GM21390 (cell line): ENCODE data around the gene ITSN1.
"Not testable (repeated sequence)": the region's sequence is repeated elsewhere in the genome, so short reads cannot be mapped to it uniquely, and the experiment has no call there.

ENCODE experiments used
- ATAC-seq: cut with Tn5 transposase; IDR thresholded peaks from one replicate; pipeline ENCODE4 v1.9.1; 2021; ENCODE audit not compliant: unreplicated experiment

The ITSN1 gene

GRCh38 chr21:33856893-33857527 is 214.7 kb downstream of the ITSN1 start:
- no peak for ATAC-seq

- ATAC-seq: no peak
Measured at GRCh38 chr21:33857846-33858666, 215.8 kb downstream of the ITSN1 start.

DNA sequence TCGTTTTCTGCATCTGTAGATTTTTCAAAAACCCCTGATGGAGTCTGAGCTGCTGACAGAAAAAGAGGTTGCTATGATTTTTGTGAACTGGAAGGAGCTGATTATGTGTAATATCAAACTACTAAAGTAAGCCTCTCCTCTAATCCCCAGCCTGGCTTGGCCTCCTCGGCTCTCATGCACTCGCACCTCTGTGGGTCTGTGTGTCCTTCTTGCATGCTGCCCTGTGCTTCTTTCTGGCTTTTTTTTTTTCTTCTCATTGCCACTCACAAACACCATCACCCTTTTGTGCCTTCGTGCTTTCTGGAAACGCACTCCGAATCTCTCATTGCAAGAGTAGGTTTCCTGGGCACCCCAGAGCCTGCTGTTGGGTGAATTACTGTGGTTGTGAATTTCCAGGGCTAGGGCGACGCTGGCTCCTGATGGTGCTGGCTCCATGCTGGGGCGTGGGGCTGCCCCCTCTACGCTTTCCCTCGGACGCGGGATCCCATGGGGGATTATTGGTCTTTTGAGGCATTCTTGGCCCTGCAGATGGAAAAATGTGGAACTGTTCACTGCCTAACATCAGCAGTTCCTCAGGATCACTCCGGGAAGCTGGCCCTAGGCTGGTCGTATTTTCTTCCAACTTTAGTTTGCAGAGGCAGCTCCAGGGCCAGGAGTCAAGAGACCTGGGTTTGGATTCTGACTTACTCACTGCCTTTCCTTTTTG is 216.5 kb downstream of the ITSN1 start:
- ATAC-seq: no peak

DNA sequence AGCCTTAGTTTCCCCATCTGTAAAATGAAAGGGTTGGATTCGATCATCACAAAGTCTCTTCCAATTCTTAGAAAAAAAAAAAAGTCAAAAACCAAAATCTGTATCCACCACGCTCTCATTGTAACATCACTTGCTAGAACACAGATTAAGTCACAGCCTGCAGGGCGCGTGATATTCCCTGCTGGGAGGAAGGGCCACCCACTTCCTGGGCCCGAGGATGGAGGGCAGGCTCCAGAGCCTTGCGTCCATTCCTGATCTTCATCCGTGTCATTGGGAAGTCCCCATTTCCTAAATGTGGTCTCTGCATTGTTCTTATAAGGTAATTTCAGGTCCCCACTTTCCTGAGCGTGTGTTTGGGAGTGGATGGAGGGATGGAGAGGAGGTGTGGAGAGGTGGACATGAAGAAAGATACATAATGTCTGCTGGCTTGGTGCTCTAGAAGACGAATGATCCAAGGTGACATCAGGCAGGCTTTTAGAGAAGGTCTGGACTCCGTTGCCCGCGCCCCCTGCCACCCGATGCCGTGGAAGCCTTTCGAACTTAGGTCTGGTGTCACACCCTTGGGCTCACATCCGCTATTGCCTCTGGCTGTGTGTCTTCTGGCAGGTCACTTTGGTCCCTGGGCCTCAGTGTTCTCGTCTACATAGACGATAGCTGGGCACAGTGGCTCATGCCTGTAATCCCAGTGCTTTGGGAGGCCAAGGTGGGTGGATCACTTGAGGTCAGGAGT is 217.2 kb downstream of the ITSN1 start:
- ATAC-seq: no peak

- ATAC-seq: no peak
Measured at GRCh38 chr21:33860332-33860879, 218.1 kb downstream of the ITSN1 start.

- no peak for ATAC-seq
Measured at GRCh38 chr21:33861125-33861524, 218.8 kb downstream of the ITSN1 start.

- not testable (repeated sequence) for ATAC-seq
Measured at GRCh38 chr21:33863191-33863590, 220.9 kb downstream of the ITSN1 start.

DNA sequence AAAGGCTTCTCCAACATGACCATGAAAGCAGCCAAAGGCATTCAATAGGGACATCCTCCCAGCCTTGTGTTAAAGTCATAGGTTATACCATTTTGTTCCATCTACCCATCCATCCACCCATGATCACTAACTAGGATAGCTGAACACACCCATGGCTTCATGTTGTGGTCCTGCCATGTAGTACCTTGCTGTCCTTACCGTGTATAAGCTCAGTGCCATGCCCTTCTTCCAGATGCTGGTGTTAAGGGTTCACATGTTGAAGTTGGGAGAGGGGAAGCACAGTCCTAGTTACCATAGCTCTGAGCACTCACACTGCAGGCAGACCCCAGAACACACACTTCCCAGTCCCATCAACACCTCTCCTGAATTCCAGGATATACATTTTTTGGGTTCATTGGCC is 221.8 kb downstream of the ITSN1 start:
- no peak for ATAC-seq

DNA sequence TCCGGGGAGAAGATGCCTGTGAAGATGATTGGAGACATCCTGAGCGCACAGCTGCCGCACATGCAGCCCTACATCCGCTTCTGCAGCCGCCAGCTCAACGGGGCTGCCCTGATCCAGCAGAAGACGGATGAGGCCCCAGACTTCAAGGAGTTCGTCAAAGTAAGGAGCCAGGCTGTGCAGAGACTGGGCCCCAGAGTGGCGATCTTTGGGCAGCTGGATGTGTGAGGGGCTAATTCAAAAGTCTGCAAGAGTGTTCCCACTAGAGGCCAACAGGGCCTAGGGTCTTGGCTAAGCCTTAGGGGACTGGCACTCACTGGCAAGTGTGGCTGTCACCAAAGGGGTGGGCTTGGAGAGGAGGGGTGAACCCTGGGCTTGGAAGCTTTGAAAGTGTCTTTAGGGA is 222.9 kb downstream of the ITSN1 start:
- ATAC-seq: no peak

DNA sequence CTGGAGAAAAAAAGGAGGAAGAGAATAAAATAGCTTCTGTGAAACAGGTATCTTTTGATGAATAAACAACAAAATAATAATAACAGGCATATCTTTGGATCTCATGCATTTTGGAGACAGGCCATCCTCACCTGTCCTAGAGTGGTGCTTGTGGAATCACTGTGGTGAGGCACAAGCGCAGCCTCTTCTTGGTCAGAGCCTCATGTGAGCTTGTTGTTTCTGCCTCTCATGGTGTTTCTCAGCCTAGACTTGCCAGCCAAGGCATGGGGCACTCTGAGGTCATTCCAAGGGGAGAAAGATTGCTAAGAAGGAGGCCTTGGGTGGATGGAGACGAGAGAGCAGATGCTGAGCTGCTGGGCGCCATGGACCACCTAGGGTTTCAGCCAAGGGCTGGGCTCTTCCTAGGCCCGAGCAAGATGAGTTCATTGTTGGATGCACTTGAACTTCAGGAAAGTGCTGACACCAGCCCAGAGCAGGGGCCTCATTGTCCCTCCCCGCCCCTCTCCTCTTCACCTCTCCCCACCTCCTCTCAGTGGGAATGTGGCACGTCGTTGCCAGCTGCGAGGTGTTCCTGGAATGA is 223.8 kb downstream of the ITSN1 start:
- ATAC-seq: no peak

GRCh38 chr21:33866826-33867225 is 224.5 kb downstream of the ITSN1 start:
- ATAC-seq: no peak

- ATAC-seq: not testable (repeated sequence)
Measured at GRCh38 chr21:33867868-33868267, 225.6 kb downstream of the ITSN1 start.

DNA sequence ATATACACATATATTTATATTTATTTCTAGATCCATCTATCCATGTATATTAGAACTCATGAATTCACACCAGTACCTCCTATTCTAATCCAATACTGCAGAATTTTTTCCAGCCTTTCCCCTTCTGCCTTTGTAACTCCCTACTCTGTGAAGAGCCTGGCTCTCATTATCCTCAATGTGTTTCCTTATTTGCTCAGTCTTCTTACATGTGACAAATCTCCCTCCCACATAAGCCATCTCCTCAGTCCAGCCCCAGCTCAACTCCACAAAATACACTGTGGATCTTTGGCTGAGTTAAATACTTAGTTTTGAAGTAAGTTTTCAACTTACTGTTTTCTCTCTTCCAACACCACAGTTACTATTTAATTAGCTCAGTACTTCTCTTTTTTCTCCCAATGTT is 227.6 kb downstream of the ITSN1 start:
- no peak for ATAC-seq

DNA sequence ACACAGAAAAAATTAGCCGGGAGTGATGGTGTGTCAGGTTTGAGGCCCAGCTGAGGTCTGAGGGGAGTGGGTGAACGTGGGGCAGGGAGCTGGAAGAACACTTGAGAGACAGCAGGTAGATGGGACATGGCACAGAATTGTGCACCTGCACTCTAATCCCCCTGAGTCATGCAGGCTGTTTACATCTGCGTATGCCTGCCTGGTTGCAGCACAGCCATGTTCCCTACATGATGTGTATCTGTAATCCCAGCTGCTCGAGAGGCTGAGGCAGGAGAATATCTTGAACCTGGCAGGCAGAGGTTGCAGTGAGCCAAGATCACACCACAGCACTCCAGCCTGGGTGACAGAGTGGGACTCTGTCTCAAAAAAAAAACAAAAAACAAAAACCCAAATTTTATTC is 228.5 kb downstream of the ITSN1 start:
- ATAC-seq: no peak

GRCh38 chr21:33871171-33871570 is 228.9 kb downstream of the ITSN1 start:
- no peak for ATAC-seq

GRCh38 chr21:33872881-33873515 is 230.7 kb downstream of the ITSN1 start:
- no peak for ATAC-seq

GRCh38 chr21:33874161-33874560 is 231.9 kb downstream of the ITSN1 start:
- ATAC-seq: no peak

DNA sequence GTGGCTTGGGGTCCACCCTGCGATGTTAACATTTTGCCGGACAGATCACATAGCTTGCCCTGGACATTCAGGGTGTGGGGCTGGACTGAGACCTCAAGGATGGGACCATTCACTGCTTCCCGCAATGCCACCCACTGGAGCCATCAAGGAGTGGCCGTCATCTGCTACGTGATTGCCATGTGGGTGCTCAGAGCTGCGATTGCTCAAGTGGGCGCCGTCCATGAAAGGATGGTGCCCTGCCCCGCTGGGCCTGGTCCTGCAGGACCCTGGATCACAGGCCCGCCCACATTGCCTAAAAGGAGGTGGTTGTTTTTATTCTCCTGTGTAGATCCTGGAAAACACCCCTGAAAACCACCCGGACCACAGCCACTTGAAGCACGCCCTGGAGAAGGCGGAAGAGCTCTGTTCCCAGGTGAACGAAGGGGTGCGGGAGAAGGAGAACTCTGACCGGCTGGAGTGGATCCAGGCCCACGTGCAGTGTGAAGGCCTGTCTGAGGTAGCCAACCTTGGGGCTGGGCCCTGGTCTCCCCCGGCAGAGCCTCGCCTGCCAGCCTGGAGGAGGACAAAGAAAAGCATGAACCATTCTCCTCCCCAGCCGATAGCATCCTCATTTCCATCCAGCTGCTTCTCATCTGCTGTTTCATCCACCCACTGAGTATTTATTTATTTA is 232.9 kb downstream of the ITSN1 start:
- no peak for ATAC-seq

DNA sequence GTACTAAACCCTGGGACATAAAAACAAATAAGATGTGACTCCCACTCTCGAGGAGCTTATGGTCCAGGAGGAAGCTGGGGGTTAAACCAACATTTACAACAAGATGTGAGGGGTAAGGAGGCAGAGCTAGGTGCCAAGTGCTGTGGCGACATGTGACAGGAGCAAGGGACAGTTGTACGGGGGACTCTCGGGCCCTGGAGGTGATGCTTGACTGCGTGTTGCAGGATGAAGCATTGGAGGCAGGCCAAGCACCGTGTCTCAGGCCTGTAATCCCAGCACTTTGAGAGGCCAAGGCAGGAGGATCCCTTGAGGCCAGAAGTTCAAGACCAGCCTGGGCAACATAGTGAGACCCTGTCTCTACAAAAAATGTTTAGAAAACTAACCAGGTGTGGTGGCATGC is 236.5 kb downstream of the ITSN1 start:
- ATAC-seq: no peak

DNA sequence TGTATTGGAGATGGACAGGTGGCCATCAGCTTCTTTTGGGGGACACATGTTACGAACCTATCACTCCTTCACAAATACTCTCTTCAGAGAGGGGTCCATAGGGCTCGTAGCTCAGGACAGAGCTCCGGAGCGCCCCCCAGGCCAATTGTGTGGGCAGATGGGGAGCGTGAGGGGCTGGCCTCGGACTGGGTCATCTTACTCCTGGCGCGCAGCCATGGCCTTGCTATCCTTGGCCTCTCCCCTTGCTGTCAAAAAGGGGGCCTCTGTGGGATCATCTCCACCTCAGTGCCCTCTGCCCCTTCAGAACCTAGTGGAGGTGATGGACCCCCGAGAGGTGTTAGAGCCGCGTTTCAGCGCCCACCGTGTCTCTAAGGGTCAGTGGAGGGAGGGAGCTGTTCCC is 238.3 kb downstream of the ITSN1 start:
- ATAC-seq: no peak
